Left ventricle myocardium inferior (tissue), 1 donor: ENCODE measurements around the gene TSPAN4. TPM values are rescaled to one million over a fixed set of nuclear protein-coding genes. Genes with fewer than 3 reads are reported as not detected.

Experiments
- DNase-seq: peaks from one replicate; pipeline ENCODE4 v3.0.0-alpha.2; 2020
- H3K27ac ChIP-seq: fragments of 200-600 bp; replicated peaks from 2 replicates; pipeline ENCODE4 v1.8.0; 2021
- H3K27me3 ChIP-seq: fragments of 200-600 bp; 2 replicates; pipeline ENCODE4 v1.8.0; 2021; ENCODE audit warnings: low read depth
- H3K36me3 ChIP-seq: fragments of 200-600 bp; 2 replicates; pipeline ENCODE4 v1.8.0; 2021
- H3K4me1 ChIP-seq: fragments of 200-600 bp; 2 replicates; pipeline ENCODE4 v1.8.0; 2021
- H3K4me3 ChIP-seq: fragments of 200-600 bp; 2 replicates; pipeline ENCODE4 v1.8.0; 2021; ENCODE audit warnings: mild to moderate bottlenecking, moderate library complexity
- H3K9me3 ChIP-seq: fragments of 200-600 bp; replicated peaks from 2 replicates; pipeline ENCODE4 v1.8.0; 2021
- CTCF ChIP-seq: fragments of 200-600 bp; IDR thresholded peaks from 2 replicates; pipeline ENCODE4 v1.8.0; 2021; ENCODE audit warnings: antibody characterized with exemption, mild to moderate bottlenecking, borderline replicate concordance
- intact Hi-C: fragments of 100-400 bp; cut with micrococcal nuclease; formaldehyde crosslinking; loops from one replicate; pipeline ENCODE4 v1.11.0; 2022
- total RNA-seq: library from RNA; stranded (reverse); fragmentation: NEBNext Ultra II Directional; extraction: Animal tissue kit (Norgen Biotek cat#: 25700); gene quantifications from one replicate; pipeline ENCODE4 v1.2.1, GENCODE V29; 2021
- donor health status: DM: no; HTN: yes; CAD: no; lungs with severe emphysema.

The TSPAN4 gene
- total RNA-seq, 1 donor from 2014 or later, result 33.0 TPM

GRCh38 chr11:850775-851763 is 8.4 kb downstream of the TSPAN4 start:
- Histone ChIP-seq H3K9me3 (no peaks in the 10 kb centered on the region), H3K4me1 (peaks cover 92% of the 10 kb centered on the region), H3K36me3 (no peaks in the 10 kb centered on the region), H3K27ac (no peak overlapping the region), H3K4me3 (no peak overlapping the region), H3K27me3 (no peaks in the 10 kb centered on the region)
- no peak for TF ChIP-seq CTCF
- intact Hi-C loops, result no loop called here
- DNase-seq, result no peak

GRCh38 chr11:852762-853161 is 10.1 kb downstream of the TSPAN4 start:
- H3K4me1 ChIP-seq, result peaks cover 93% of the 10 kb centered on the region
- DNase-seq, result no peak

GRCh38 chr11:853682-854448 is 11.2 kb downstream of the TSPAN4 start:
- H3K4me1 ChIP-seq, result peaks cover 83% of the 10 kb centered on the region
- H3K4me3 ChIP-seq, result no peak overlapping the region
- TF ChIP-seq CTCF, result no peak
- DNase-seq, result no peak
- H3K9me3 ChIP-seq, result no peaks in the 10 kb centered on the region
- intact Hi-C loops, result no loop called here
- H3K27me3 ChIP-seq, result no peaks in the 10 kb centered on the region
- H3K27ac ChIP-seq, result no peak overlapping the region
- H3K36me3 ChIP-seq, result no peaks in the 10 kb centered on the region

More at GRCh38 chr11:852762-853161, 10.1 kb downstream of the TSPAN4 start:
- TF ChIP-seq CTCF, result no peak
- Histone ChIP-seq H3K36me3 (no peaks in the 10 kb centered on the region), H3K27me3 (no peaks in the 10 kb centered on the region), H3K9me3 (no peaks in the 10 kb centered on the region), H3K27ac (no peak overlapping the region), H3K4me3 (no peak overlapping the region)
- intact Hi-C loops, result no loop called here

GRCh38 chr11:854601-855329 is 12.1 kb downstream of the TSPAN4 start:
- H3K4me1 ChIP-seq, result peaks cover 82% of the 10 kb centered on the region
- no peaks in the 10 kb centered on the region for H3K9me3 ChIP-seq
- H3K27ac ChIP-seq, result no peak overlapping the region
- H3K27me3 ChIP-seq, result no peaks in the 10 kb centered on the region
- no peak overlapping the region for H3K4me3 ChIP-seq
- no peak for TF ChIP-seq CTCF
- intact Hi-C loops, result no loop called here
- no peaks in the 10 kb centered on the region for H3K36me3 ChIP-seq
- DNase-seq, result no peak

- Histone ChIP-seq H3K9me3 (no peaks in the 10 kb centered on the region), H3K4me1 (peaks cover 82% of the 10 kb centered on the region), H3K4me3 (no peak overlapping the region), H3K27me3 (no peaks in the 10 kb centered on the region), H3K27ac (no peak overlapping the region), H3K36me3 (no peaks in the 10 kb centered on the region)
- no peak for DNase-seq
- TF ChIP-seq CTCF, result no peak
- intact Hi-C loops, result no loop called here
Observed at GRCh38 chr11:855330-855674, 12.7 kb downstream of the TSPAN4 start.
